WTC11 (cell line): ENCODE results near the gene TRIM46. TPM values are rescaled to one million over a fixed set of nuclear protein-coding genes. Genes with fewer than 3 reads are reported as not detected.

Experiments used
- ATAC-seq: fragments of 200-7000 bp; cut with Tn5 transposase; 2 replicates; pipeline ENCODE4 v1.10.0; 2021; ENCODE audit warnings: mild to moderate bottlenecking, moderate library complexity
- CTCF ChIA-PET: fragments of 300-600 bp; sonication (Branson Sonifier 250); formaldehyde crosslinking; loops from one replicate; lab custom pipeline; 2021; ENCODE audit warnings: antibody characterized with exemption; lab: Charles Lee
- POLR2A ChIA-PET: fragments of 350-600 bp; sonication (Branson Sonifier 250); formaldehyde crosslinking; loops from one replicate; lab custom pipeline; 2021; ENCODE audit warnings: antibody characterized with exemption; lab: Charles Lee
- DNase-seq: peaks from one replicate; pipeline ENCODE4 v3.0.0; 2021; ENCODE audit warnings: low spot score
- H3K27ac Mint-ChIP-seq: 2 replicates; pipeline ENCODE4 v1.8.0; 2021; ENCODE audit warnings: mixed read lengths
- H3K27me3 Mint-ChIP-seq: 2 replicates; pipeline ENCODE4 v1.8.0; 2021; ENCODE audit warnings: low read depth, mild to moderate bottlenecking, moderate library complexity, mixed read lengths
- H3K36me3 Mint-ChIP-seq: 2 replicates; pipeline ENCODE4 v1.8.0; 2021; ENCODE audit warnings: mixed read lengths
- H3K4me1 Mint-ChIP-seq: 2 replicates; pipeline ENCODE4 v1.8.0; 2022; ENCODE audit warnings: mixed read lengths
- H3K4me3 Mint-ChIP-seq: 2 replicates; pipeline ENCODE4 v1.8.0; 2021; ENCODE audit warnings: mild to moderate bottlenecking, moderate library complexity, mixed read lengths
- H3K9me3 Mint-ChIP-seq: 2 replicates; pipeline ENCODE4 v1.8.0; 2021; ENCODE audit warnings: mixed read lengths
- AFF4 ChIP-seq: sonication (generic); formaldehyde crosslinking; IDR thresholded peaks from 2 replicates; pipeline ENCODE4 v1.8.1; 2023; ENCODE audit warnings: mild to moderate bottlenecking, missing genetic modification reagents, borderline replicate concordance
- ATF1 ChIP-seq: sonication (generic); formaldehyde crosslinking; IDR thresholded peaks from 2 replicates; pipeline ENCODE4 v1.8.1; 2023; ENCODE audit warnings: mild to moderate bottlenecking, moderate library complexity, missing genetic modification reagents
- CBFB ChIP-seq: sonication (generic); formaldehyde crosslinking; IDR thresholded peaks from 2 replicates; pipeline ENCODE4 v1.8.1; 2022; ENCODE audit warnings: mild to moderate bottlenecking, low read depth, missing genetic modification reagents
- CREM ChIP-seq: sonication (generic); formaldehyde crosslinking; IDR thresholded peaks from 2 replicates; pipeline ENCODE4 v1.8.1; 2022; ENCODE audit warnings: mild to moderate bottlenecking, missing genetic modification reagents, moderate library complexity
- ETV6 ChIP-seq: sonication (generic); formaldehyde crosslinking; IDR thresholded peaks from 2 replicates; pipeline ENCODE4 v1.8.1; 2022; ENCODE audit warnings: mild to moderate bottlenecking, missing genetic modification reagents
- HMGXB4 ChIP-seq: sonication (generic); formaldehyde crosslinking; IDR thresholded peaks from 2 replicates; pipeline ENCODE4 v1.8.1; 2023; ENCODE audit warnings: mild to moderate bottlenecking, moderate library complexity, missing genetic modification reagents
- IRF2 ChIP-seq: sonication (generic); formaldehyde crosslinking; IDR thresholded peaks from 2 replicates; pipeline ENCODE4 v1.8.0; 2022; ENCODE audit warnings: low read depth, missing genetic modification reagents, borderline replicate concordance
- KAT7 ChIP-seq: sonication (generic); formaldehyde crosslinking; IDR thresholded peaks from 2 replicates; pipeline ENCODE4 v1.8.1; 2023; ENCODE audit warnings: missing genetic modification reagents, mild to moderate bottlenecking, borderline replicate concordance
- NFYB ChIP-seq: sonication (generic); formaldehyde crosslinking; conservative IDR thresholded peaks from 2 replicates; pipeline ENCODE4 v1.8.0; 2022; ENCODE audit warnings: low read depth, missing genetic modification reagents
- NR3C1 ChIP-seq: sonication (generic); formaldehyde crosslinking; conservative IDR thresholded peaks from 2 replicates; pipeline ENCODE4 v1.8.1; 2023; ENCODE audit warnings: low read depth, mild to moderate bottlenecking, missing genetic modification reagents
- SP1 ChIP-seq: sonication (generic); formaldehyde crosslinking; conservative IDR thresholded peaks from 2 replicates; pipeline ENCODE4 v1.8.1; 2022; ENCODE audit warnings: missing genetic modification reagents
- STAT6 ChIP-seq: sonication (generic); formaldehyde crosslinking; conservative IDR thresholded peaks from 2 replicates; pipeline ENCODE4 v1.8.1; 2023; ENCODE audit warnings: mild to moderate bottlenecking, low read depth, missing genetic modification reagents, moderate library complexity
- USF1 ChIP-seq: sonication (generic); formaldehyde crosslinking; IDR thresholded peaks from 2 replicates; pipeline ENCODE4 v1.8.0; 2022; ENCODE audit warnings: mild to moderate bottlenecking, missing genetic modification reagents
- ZMAT4 ChIP-seq: fragments of 250-450 bp; sonication (Bioruptor Pico); IDR thresholded peaks from 2 replicates; pipeline ENCODE4 v1.9.0; 2021; ENCODE audit warnings: mild to moderate bottlenecking
- ZNF317 ChIP-seq: sonication (generic); formaldehyde crosslinking; IDR thresholded peaks from 2 replicates; pipeline ENCODE4 v1.8.1; 2023; ENCODE audit warnings: low read depth, mild to moderate bottlenecking, moderate library complexity, missing genetic modification reagents, borderline replicate concordance
- total RNA-seq: library from RNA; stranded (reverse); gene quantifications from 3 replicates; pipeline ENCODE4 v1.2.3, GENCODE V29; 2021
- TF ChIP-seq, protein P1 (sequence below): sonication (generic); formaldehyde crosslinking; IDR thresholded peaks from 2 replicates; pipeline ENCODE4 v1.8.0; 2022; ENCODE audit warnings: mild to moderate bottlenecking, missing genetic modification reagents
- TF ChIP-seq, protein P2 (sequence below): sonication (generic); formaldehyde crosslinking; IDR thresholded peaks from 2 replicates; pipeline ENCODE4 v1.8.0; 2022; ENCODE audit warnings: mild to moderate bottlenecking, missing genetic modification reagents
- TF ChIP-seq, protein P3 (sequence below): sonication (generic); formaldehyde crosslinking; IDR thresholded peaks from 2 replicates; pipeline ENCODE4 v1.8.1; 2022; ENCODE audit warnings: missing genetic modification reagents, borderline replicate concordance
- TF ChIP-seq, protein P4 (sequence below): sonication (generic); formaldehyde crosslinking; IDR thresholded peaks from 2 replicates; pipeline ENCODE4 v1.8.1; 2023; ENCODE audit warnings: mild to moderate bottlenecking, missing genetic modification reagents

TRIM46 gene
- total RNA-seq, 1 experiment from 2014 or later: 22.1 TPM

- H3K9me3 Mint-ChIP-seq: no peaks in the 10 kb centered on the region
- DNase-seq (peak; percentile 97), ATAC-seq (peak; percentile 67)
- peaks cover 21% of the 10 kb centered on the region for H3K36me3 Mint-ChIP-seq
- H3K4me1 Mint-ChIP-seq: peaks cover 34% of the 10 kb centered on the region
- POLR2A ChIA-PET: interaction anchor here (0.5 to 3.7 kb wide), 15 partner anchors 10 to 913 kb away, joined by 3 to 83 read pairs (median 4); partner anchors contain the start of genes CLK2, KRTCAP2, THBS3 and TRIM46
- H3K27me3 Mint-ChIP-seq: peaks cover 4% of the 10 kb centered on the region; the same call in 1 of the 2 replicates
- H3K4me3 Mint-ChIP-seq: peak overlapping the region; percentile 99
- H3K27ac Mint-ChIP-seq: peak overlapping the region; percentile 99
- CTCF ChIA-PET: interaction anchor here (0.5 to 4.6 kb wide), 48 partner anchors 8 to 447 kb away, joined by 3 to 232 read pairs (median 5); partner anchors contain the start of genes ADAM15, CLK2, DPM3 and EFNA3
- no peak for TF ChIP-seq NFYB (CRISPR knock-in tag)
- no peak for TF ChIP-seq ZNF317 (CRISPR knock-in tag)
- no peak for TF ChIP-seq KAT7 (CRISPR knock-in tag)
- TF ChIP-seq, protein P1, sequence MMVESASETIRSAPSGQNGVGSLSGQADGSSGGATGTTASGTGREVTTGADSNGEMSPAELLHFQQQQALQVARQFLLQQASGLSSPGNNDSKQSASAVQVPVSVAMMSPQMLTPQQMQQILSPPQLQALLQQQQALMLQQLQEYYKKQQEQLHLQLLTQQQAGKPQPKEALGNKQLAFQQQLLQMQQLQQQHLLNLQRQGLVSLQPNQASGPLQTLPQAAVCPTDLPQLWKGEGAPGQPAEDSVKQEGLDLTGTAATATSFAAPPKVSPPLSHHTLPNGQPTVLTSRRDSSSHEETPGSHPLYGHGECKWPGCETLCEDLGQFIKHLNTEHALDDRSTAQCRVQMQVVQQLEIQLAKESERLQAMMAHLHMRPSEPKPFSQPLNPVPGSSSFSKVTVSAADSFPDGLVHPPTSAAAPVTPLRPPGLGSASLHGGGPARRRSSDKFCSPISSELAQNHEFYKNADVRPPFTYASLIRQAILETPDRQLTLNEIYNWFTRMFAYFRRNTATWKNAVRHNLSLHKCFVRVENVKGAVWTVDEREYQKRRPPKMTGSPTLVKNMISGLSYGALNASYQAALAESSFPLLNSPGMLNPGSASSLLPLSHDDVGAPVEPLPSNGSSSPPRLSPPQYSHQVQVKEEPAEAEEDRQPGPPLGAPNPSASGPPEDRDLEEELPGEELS: peak; percentile 55; the same call in 1 of the 2 replicates
- no peak for TF ChIP-seq STAT6
- TF ChIP-seq USF1 (CRISPR knock-in tag): no peak
- TF ChIP-seq ATF1 (CRISPR knock-in tag): no peak
- TF ChIP-seq, protein P2, sequence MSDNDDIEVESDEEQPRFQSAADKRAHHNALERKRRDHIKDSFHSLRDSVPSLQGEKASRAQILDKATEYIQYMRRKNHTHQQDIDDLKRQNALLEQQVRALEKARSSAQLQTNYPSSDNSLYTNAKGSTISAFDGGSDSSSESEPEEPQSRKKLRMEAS (CRISPR knock-in tag): no peak
- no peak for TF ChIP-seq ZMAT4 (CRISPR knock-in tag)
- no peak for TF ChIP-seq CREM (CRISPR knock-in tag)
- TF ChIP-seq IRF2 (CRISPR knock-in tag): no peak
- TF ChIP-seq, protein P3, sequence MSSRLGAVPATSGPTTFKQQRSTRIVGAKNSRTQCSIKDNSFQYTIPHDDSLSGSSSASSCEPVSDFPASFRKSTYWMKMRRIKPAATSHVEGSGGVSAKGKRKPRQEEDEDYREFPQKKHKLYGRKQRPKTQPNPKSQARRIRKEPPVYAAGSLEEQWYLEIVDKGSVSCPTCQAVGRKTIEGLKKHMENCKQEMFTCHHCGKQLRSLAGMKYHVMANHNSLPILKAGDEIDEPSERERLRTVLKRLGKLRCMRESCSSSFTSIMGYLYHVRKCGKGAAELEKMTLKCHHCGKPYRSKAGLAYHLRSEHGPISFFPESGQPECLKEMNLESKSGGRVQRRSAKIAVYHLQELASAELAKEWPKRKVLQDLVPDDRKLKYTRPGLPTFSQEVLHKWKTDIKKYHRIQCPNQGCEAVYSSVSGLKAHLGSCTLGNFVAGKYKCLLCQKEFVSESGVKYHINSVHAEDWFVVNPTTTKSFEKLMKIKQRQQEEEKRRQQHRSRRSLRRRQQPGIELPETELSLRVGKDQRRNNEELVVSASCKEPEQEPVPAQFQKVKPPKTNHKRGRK (CRISPR knock-in tag): no peak
- TF ChIP-seq ETV6 (CRISPR knock-in tag): no peak; the same call in 1 of the 2 replicates
- TF ChIP-seq AFF4 (CRISPR knock-in tag): no peak
- no peak for TF ChIP-seq NR3C1 (CRISPR knock-in tag)
- no peak for TF ChIP-seq CBFB (CRISPR knock-in tag)
- peak; percentile 73 for TF ChIP-seq HMGXB4
- peak; percentile 46; the same call in 1 of the 2 replicates for TF ChIP-seq SP1
- TF ChIP-seq, protein P4, sequence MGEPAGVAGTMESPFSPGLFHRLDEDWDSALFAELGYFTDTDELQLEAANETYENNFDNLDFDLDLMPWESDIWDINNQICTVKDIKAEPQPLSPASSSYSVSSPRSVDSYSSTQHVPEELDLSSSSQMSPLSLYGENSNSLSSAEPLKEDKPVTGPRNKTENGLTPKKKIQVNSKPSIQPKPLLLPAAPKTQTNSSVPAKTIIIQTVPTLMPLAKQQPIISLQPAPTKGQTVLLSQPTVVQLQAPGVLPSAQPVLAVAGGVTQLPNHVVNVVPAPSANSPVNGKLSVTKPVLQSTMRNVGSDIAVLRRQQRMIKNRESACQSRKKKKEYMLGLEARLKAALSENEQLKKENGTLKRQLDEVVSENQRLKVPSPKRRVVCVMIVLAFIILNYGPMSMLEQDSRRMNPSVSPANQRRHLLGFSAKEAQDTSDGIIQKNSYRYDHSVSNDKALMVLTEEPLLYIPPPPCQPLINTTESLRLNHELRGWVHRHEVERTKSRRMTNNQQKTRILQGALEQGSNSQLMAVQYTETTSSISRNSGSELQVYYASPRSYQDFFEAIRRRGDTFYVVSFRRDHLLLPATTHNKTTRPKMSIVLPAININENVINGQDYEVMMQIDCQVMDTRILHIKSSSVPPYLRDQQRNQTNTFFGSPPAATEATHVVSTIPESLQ (CRISPR knock-in tag): no peak
Observed at GRCh38 chr1:155193275-155193990, 19.8 kb downstream of the TRIM46 start.
